Measurements from ENCODE around the gene HNRNPC. TPM values are rescaled to one million over a fixed set of nuclear protein-coding genes. Genes with fewer than 3 reads are reported as not detected.

HNRNPC gene
- total and polyA plus RNA-seq, 10 of the 15 experiments (the other 5 are each of a cell fraction or from before 2014, with no cell fraction given) = 679 to 1,492 (median 1,262) TPM

- CTCF ChIA-PET = interaction anchor here (0.7 to 1.4 kb wide), 2 partner anchors 20 to 87 kb away, joined by 3 read pairs; no protein-coding TSS in a partner anchor
- Histone ChIP-seq H2AFZ (ENCODE audit: control insufficient read depth, low read depth, low read length) (no peak overlapping the region), H4K20me1 (ENCODE audit: control insufficient read depth, insufficient read depth) (peaks cover 3% of the 10 kb centered on the region), H3K4me1 (ENCODE audit: control insufficient read depth, insufficient read depth, low read length) (no peaks in the 10 kb centered on the region), H3K27ac (ENCODE audit: control insufficient read depth, insufficient read depth) (no peak overlapping the region), H3K79me2 (ENCODE audit: control insufficient read depth, insufficient read depth, low read length) (peaks cover 88% of the 10 kb centered on the region), H3K9me3 (replicated peaks; ENCODE audit: control insufficient read depth, insufficient read depth, low read length) (no peaks in the 10 kb centered on the region), H3K4me3 (no peak overlapping the region), H3K9ac (ENCODE audit: control insufficient read depth, insufficient read depth, low read length) (no peak overlapping the region), H3K27me3 (replicated peaks in 1 of 2; ENCODE audit: control insufficient read depth in 2 of 2, insufficient read depth in 2 of 2, low read length in 1 of 2) (no peaks in the 10 kb centered on the region), H3K4me2 (ENCODE audit: control insufficient read depth, insufficient read depth) (no peak overlapping the region), H3K36me3 (ENCODE audit: control insufficient read depth in 2 of 2, insufficient read depth in 2 of 2, low read length in 1 of 2) (peaks cover 10 to 36% of the 10 kb centered on the region in 2 experiments)
- no TSS peak for BruUV-seq (replicated peaks)
- no peak for FAIRE-seq
- DNase-seq (ENCODE audit: low read depth, low spot score) = no peak
- POLR2A ChIA-PET = interaction anchor here (1.4 kb wide), 1 partner anchor 12 kb away, joined by 5 read pairs; no protein-coding TSS in a partner anchor
- no peak for ATAC-seq
- 87% methylated on average over 7 of the region's 7 CpGs for WGBS (ENCODE audit: insufficient coverage, insufficient replicate concordance, low lambda C conversion rate, missing lambda C conversion rate)
- RAD21 ChIA-PET (ENCODE audit: unreplicated experiment) = interaction anchor here (2.0 kb wide), 1 partner anchor 8 kb away, joined by 5 read pairs; no protein-coding TSS in a partner anchor
- in situ Hi-C loops (cut with MboI) (no loop called here), intact Hi-C loops (cut with micrococcal nuclease; ENCODE audit: unreplicated experiment) (no loop called here)
- SMC1A ChIA-PET (ENCODE audit: uncharacterized antibody, unreplicated experiment) = interaction anchor here (0.7 to 1.8 kb wide), 2 partner anchors 9 to 21 kb away, joined by 3 to 9 read pairs; no protein-coding TSS in a partner anchor
- no peak for TF ChIP-seq ELK1 (IDR thresholded peaks at IDR 0.05; ENCODE audit: low read depth, low read length)
- TF ChIP-seq MEF2B (IDR thresholded peaks at IDR 0.05; ENCODE audit: partially characterized antibody, poor library complexity, severe bottlenecking) = no peak
- no peak for TF ChIP-seq CREB1 (IDR thresholded peaks at IDR 0.05; ENCODE audit: low read depth)
- TF ChIP-seq RFX5 (IDR thresholded peaks at IDR 0.05; ENCODE audit: low read depth, low read length) = no peak
- TF ChIP-seq NFYA (IDR thresholded peaks at IDR 0.05; ENCODE audit: borderline replicate concordance, low read depth, low read length) = no peak
- TF ChIP-seq KLF5 (IDR thresholded peaks at IDR 0.05; ENCODE audit: partially characterized antibody) = no peak
- TF ChIP-seq POLR2A (IDR thresholded peaks at IDR 0.05; ENCODE audit: low read depth, low read length) = peak; percentile 60
- no peak for TF ChIP-seq SREBF2 (IDR thresholded peaks at IDR 0.05; ENCODE audit: low read length)
- TF ChIP-seq CTCF (IDR thresholded peaks at IDR 0.05 in 2 of 3, conservative IDR thresholded peaks at IDR 0.05 in 1 of 3; ENCODE audit: control insufficient read depth in 2 of 3, extremely low read depth in 1 of 3, insufficient read depth in 1 of 3, low read depth in 3 of 3, low read length in 3 of 3) = no peak
Measured at GRCh38 chr14:21245813-21246212, 23.4 kb downstream of the HNRNPC start.

Data from GM12878 (cell line).